Chondrocyte (in vitro differentiated cells): ENCODE results near the gene MINAR1. TPM values are rescaled to one million over a fixed set of nuclear protein-coding genes. Genes with fewer than 3 reads are reported as not detected.

Source experiments
- DNase-seq: peaks from one replicate; pipeline ENCODE4 v3.0.0; 2021; ENCODE audit warnings: mixed read lengths, low spot score
- H3K27ac Mint-ChIP-seq: one replicate; pipeline ENCODE4 v1.8.0; 2021; ENCODE audit warnings: mild to moderate bottlenecking, moderate library complexity, mixed read lengths; ENCODE audit not compliant: unreplicated experiment
- H3K27me3 Mint-ChIP-seq: 2 replicates; pipeline ENCODE4 v1.8.0; 2021; ENCODE audit warnings: low read depth, mixed read lengths
- H3K36me3 Mint-ChIP-seq: 2 replicates; pipeline ENCODE4 v1.8.0; 2021; ENCODE audit warnings: low read depth, mixed read lengths
- H3K4me1 Mint-ChIP-seq: 2 replicates; pipeline ENCODE4 v1.8.0; 2021; ENCODE audit warnings: low read depth, mild to moderate bottlenecking, mixed read lengths
- H3K4me3 Mint-ChIP-seq: one replicate; pipeline ENCODE4 v1.8.0; 2021; ENCODE audit warnings: mild to moderate bottlenecking, moderate library complexity, mixed read lengths; ENCODE audit not compliant: unreplicated experiment
- H3K9me3 Mint-ChIP-seq: 2 replicates; pipeline ENCODE4 v1.8.0; 2021; ENCODE audit warnings: low read depth, mixed read lengths
- total RNA-seq: library from RNA; stranded (reverse); gene quantifications from 3 replicates; pipeline ENCODE4 v1.2.1, GENCODE V29; 2021
- TF ChIP-seq, protein P1 (sequence below): fragments of 200-600 bp; sonication (generic); IDR thresholded peaks from 2 replicates; pipeline ENCODE4 v1.5.0; 2021; ENCODE audit warnings: antibody characterized with exemption, mild to moderate bottlenecking, moderate library complexity

Gene MINAR1
- total RNA-seq, 1 donor from 2014 or later, result 3.8 TPM

DNA sequence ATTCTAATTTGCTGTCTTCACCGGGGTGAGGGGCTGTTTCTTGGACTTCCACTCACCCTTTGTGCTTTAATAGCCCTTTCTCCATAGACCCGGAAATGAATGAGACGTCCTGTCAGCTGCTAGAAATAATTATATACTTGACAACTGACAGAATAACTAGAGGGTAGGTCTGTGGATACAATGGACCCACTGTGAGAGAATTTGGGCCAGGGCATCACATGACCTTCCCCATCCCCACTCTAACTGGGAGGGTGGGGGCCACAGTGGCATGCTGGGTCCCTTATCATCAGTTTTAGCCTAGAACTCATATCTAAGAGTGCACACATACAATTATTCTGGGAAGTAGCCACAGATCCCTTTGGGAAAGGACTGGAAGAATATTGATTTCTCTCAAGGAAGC lies 25.9 kb upstream of the MINAR1 start:
- Mint-ChIP-seq H3K36me3 (no peaks in the 10 kb centered on the region), H3K27me3 (no peaks in the 10 kb centered on the region), H3K9me3 (no peaks in the 10 kb centered on the region), H3K4me3 (no peak overlapping the region), H3K4me1 (peaks cover 9% of the 10 kb centered on the region), H3K27ac (no peak overlapping the region)
- no peak for DNase-seq
- TF ChIP-seq, protein P1, sequence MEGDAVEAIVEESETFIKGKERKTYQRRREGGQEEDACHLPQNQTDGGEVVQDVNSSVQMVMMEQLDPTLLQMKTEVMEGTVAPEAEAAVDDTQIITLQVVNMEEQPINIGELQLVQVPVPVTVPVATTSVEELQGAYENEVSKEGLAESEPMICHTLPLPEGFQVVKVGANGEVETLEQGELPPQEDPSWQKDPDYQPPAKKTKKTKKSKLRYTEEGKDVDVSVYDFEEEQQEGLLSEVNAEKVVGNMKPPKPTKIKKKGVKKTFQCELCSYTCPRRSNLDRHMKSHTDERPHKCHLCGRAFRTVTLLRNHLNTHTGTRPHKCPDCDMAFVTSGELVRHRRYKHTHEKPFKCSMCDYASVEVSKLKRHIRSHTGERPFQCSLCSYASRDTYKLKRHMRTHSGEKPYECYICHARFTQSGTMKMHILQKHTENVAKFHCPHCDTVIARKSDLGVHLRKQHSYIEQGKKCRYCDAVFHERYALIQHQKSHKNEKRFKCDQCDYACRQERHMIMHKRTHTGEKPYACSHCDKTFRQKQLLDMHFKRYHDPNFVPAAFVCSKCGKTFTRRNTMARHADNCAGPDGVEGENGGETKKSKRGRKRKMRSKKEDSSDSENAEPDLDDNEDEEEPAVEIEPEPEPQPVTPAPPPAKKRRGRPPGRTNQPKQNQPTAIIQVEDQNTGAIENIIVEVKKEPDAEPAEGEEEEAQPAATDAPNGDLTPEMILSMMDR, result no peak

DNA sequence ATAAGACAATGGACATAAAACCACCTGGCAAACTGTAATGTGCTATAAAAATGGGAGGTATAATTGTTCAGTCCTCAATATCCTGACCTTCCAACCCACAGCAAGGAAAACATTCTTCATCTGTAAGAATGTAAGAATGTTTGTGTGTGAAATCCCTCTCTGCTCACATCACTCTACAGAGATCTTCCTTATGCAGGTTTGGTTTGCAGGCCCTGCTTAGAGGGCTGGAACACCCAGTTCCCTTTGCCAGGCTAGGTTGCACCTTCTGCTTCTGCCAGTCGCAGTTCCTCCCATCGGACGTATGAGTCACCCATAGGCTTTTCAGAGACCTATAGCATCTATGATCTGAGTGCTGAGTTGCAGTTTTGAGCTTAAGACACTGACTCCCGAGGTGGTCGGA lies 24.1 kb upstream of the MINAR1 start:
- H3K4me3 Mint-ChIP-seq, result no peak overlapping the region
- no peaks in the 10 kb centered on the region for H3K27me3 Mint-ChIP-seq
- no peak for DNase-seq
- peaks cover 9% of the 10 kb centered on the region for H3K4me1 Mint-ChIP-seq
- H3K9me3 Mint-ChIP-seq, result no peaks in the 10 kb centered on the region
- peaks cover 11% of the 10 kb centered on the region for H3K36me3 Mint-ChIP-seq
- no peak overlapping the region for H3K27ac Mint-ChIP-seq
- TF ChIP-seq, protein P1, result no peak

DNA sequence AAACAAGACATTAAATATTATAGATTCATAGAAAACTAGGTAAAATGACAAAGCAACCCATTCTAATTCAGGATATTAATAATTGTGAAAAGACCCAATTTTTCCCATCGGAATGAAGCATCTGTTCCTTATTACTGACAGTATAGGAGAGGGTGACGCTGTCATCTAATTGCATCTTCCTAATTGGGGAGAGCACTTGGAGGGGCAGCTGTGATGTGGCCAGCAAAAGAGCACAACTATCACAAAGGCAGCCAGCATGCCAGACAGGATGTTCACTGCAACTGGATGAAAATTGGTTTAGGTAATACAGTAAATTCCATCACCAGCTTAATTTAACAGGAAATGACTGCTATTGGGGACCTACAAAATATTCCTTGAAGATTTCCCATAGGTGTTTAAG lies 21.9 kb upstream of the MINAR1 start:
- TF ChIP-seq, protein P1, result no peak
- no peak overlapping the region for H3K27ac Mint-ChIP-seq

DNA sequence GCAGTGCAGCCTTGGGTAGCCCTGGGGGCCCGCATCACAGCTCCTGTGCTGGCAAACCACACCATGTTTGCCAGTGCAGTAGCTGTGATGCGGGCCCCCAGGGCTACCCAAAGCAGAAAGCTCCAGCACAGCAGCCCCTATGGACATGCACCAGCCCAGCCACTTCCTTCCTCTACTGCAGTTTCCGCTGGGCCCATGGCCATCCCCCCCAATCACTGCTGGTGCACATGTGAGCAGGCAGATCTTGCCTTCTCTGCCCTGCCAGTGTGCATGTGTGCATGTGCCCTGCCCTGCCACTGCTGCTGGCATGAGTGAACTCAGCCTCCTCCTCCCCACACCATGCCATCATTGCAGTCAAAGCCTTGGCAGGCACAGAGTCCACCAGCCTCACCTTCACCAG lies 20.1 kb upstream of the MINAR1 start:
- peaks cover 9% of the 10 kb centered on the region for H3K4me1 Mint-ChIP-seq
- no peak overlapping the region for H3K27ac Mint-ChIP-seq
- TF ChIP-seq, protein P1, result no peak
- no peaks in the 10 kb centered on the region for H3K9me3 Mint-ChIP-seq
- H3K36me3 Mint-ChIP-seq, result peaks cover 11% of the 10 kb centered on the region
- H3K4me3 Mint-ChIP-seq, result no peak overlapping the region
- no peaks in the 10 kb centered on the region for H3K27me3 Mint-ChIP-seq
- no peak for DNase-seq

More for the DNA sequence above, 21.9 kb upstream of the MINAR1 start:
- no peak for DNase-seq
- no peaks in the 10 kb centered on the region for H3K9me3 Mint-ChIP-seq
- H3K4me3 Mint-ChIP-seq, result no peak overlapping the region
- peaks cover 11% of the 10 kb centered on the region for H3K36me3 Mint-ChIP-seq
- H3K4me1 Mint-ChIP-seq, result peaks cover 9% of the 10 kb centered on the region
- no peaks in the 10 kb centered on the region for H3K27me3 Mint-ChIP-seq

DNA sequence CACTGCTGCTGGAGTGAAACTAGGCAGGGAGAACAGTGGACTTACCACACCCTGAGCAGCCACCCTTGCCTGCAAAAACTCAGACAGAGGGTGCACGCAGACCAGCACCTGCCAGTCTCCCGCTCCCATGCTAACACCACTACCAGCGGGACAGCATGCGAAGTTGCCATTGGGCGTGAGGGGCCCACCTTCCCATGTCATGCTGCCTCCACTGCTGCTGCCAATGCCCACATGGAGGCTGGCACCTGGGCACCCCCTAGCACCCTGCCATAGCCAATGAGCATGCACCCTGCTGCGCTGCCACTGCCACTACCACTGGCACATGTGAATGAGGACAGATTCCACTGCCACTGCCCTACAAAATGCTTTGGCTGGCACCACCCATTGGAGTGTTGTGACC lies 19.7 kb upstream of the MINAR1 start:
- DNase-seq, result no peak
- TF ChIP-seq, protein P1, result no peak
- Mint-ChIP-seq H3K4me1 (peaks cover 9% of the 10 kb centered on the region), H3K9me3 (no peaks in the 10 kb centered on the region), H3K27me3 (no peaks in the 10 kb centered on the region), H3K36me3 (peaks cover 11% of the 10 kb centered on the region), H3K27ac (no peak overlapping the region), H3K4me3 (no peak overlapping the region)
